HepG2 (cell line): ENCODE data around the gene TXNDC12. TPM values are rescaled to one million over a fixed set of nuclear protein-coding genes. Genes with fewer than 3 reads are reported as not detected.
A peak's percentile ranks its signal among the peaks of the same experiment; 100 is the strongest.

Experiments
- CENPX ChIP-seq: sonication (generic); formaldehyde crosslinking; IDR thresholded peaks from 2 replicates; pipeline ENCODE4 v1.9.0; 2021; ENCODE audit warnings: mild to moderate bottlenecking, missing genetic modification reagents, moderate library complexity
- EZH2 ChIP-seq: conservative IDR thresholded peaks from 2 replicates; pipeline ENCODE4 v1.6.1; 2012; ENCODE audit warnings: mild to moderate bottlenecking, low read depth, low read length, moderate library complexity
- KLF12 ChIP-seq: sonication (generic); formaldehyde crosslinking; IDR thresholded peaks from 2 replicates; pipeline ENCODE4 v1.4.0; 2020; ENCODE audit warnings: missing genetic modification reagents, borderline replicate concordance
- MED1 ChIP-seq: sonication (generic); formaldehyde crosslinking; IDR thresholded peaks from 2 replicates; pipeline ENCODE4 v1.4.0; 2020; ENCODE audit warnings: missing genetic modification reagents
- NONO ChIP-seq, 2 experiments: fragments of 450-650 bp in 1 of 2; sonication (generic) in 1 of 2; formaldehyde crosslinking in 1 of 2; IDR thresholded peaks in 1 of 2; conservative IDR thresholded peaks in 1 of 2; 2 replicates each; pipeline versions ENCODE4 v1.6.1 to v1.8.0; 2017 to 2022; ENCODE audit warnings: mild to moderate bottlenecking in 1 of 2, missing genetic modification reagents in 1 of 2, moderate library complexity in 1 of 2
- SIX4 ChIP-seq: sonication (generic); formaldehyde crosslinking; IDR thresholded peaks from 2 replicates; pipeline ENCODE4 v1.4.0; 2020; ENCODE audit warnings: missing genetic modification reagents
- SP4 ChIP-seq: sonication (generic); formaldehyde crosslinking; IDR thresholded peaks from 2 replicates; pipeline ENCODE4 v1.8.1; 2023; ENCODE audit warnings: mild to moderate bottlenecking, missing genetic modification reagents
- STAT5B ChIP-seq: sonication (generic); formaldehyde crosslinking; IDR thresholded peaks from 2 replicates; pipeline ENCODE4 v1.4.0; 2020; ENCODE audit warnings: missing genetic modification reagents
- ZBTB8A ChIP-seq: sonication (generic); formaldehyde crosslinking; IDR thresholded peaks from 2 replicates; pipeline ENCODE4 v1.4.0; 2020; ENCODE audit warnings: mild to moderate bottlenecking, low read depth, missing genetic modification reagents, borderline replicate concordance
- ZNF468 ChIP-seq: sonication (generic); formaldehyde crosslinking; IDR thresholded peaks from 2 replicates; pipeline ENCODE4 v1.8.0; 2022; ENCODE audit warnings: mild to moderate bottlenecking, moderate library complexity, missing genetic modification reagents
- ZNF549 ChIP-seq: sonication (generic); formaldehyde crosslinking; IDR thresholded peaks from 2 replicates; pipeline ENCODE4 v1.5.0; 2020; ENCODE audit warnings: missing genetic modification reagents
- ZNF550 ChIP-seq: sonication (generic); formaldehyde crosslinking; IDR thresholded peaks from 2 replicates; pipeline ENCODE4 v1.4.0; 2020; ENCODE audit warnings: mild to moderate bottlenecking, missing genetic modification reagents, borderline replicate concordance
- ZNF564 ChIP-seq: sonication (generic); formaldehyde crosslinking; IDR thresholded peaks from 2 replicates; pipeline ENCODE4 v1.8.1; 2023; ENCODE audit warnings: mild to moderate bottlenecking, missing genetic modification reagents
- ZNF619 ChIP-seq: sonication (generic); formaldehyde crosslinking; IDR thresholded peaks from 2 replicates; pipeline ENCODE4 v1.4.0; 2020; ENCODE audit warnings: mild to moderate bottlenecking, missing genetic modification reagents
- ZNF768 ChIP-seq: sonication (generic); formaldehyde crosslinking; IDR thresholded peaks from 2 replicates; pipeline ENCODE4 v1.4.0; 2020; ENCODE audit warnings: missing genetic modification reagents
- ZSCAN31 ChIP-seq: sonication (generic); formaldehyde crosslinking; IDR thresholded peaks from 2 replicates; pipeline ENCODE4 v1.5.0; 2020; ENCODE audit warnings: low read depth, mild to moderate bottlenecking, missing genetic modification reagents
- polyA plus RNA-seq, 8 experiments: library from polyadenylated mRNA; depleted of rRNA in 3 of 8; stranded (reverse) in 7 of 8; unstranded in 1 of 8; fragments of >200 nt; fragmentation: Illumina TruSeq in 4 of 8; extraction: Trizol in 4 of 8; gene quantifications; 2 replicates each; pipeline versions ENCODE4 v1.2.1 to v1.2.3, GENCODE V29; 2011 to 2016; ENCODE audit warnings: low read depth in 4 of 8, missing spikeins in 1 of 8, mixed read lengths in 1 of 8; ENCODE audit not compliant: insufficient read depth in 1 of 8
- total RNA-seq, 5 experiments: library from RNA; depleted of rRNA; stranded (reverse); fragments of >200 nt; fragmentation: Illumina TruSeq; extraction: Trizol; gene quantifications; 2 replicates each; pipeline ENCODE4 v1.2.3, GENCODE V29; 2016; ENCODE audit warnings: low read depth in 1 of 5
- TF ChIP-seq, protein P1 (sequence below): IDR thresholded peaks from 2 replicates; pipeline ENCODE4 v1.6.1; 2016; ENCODE audit warnings: low read depth
- TF ChIP-seq, protein P2 (sequence below): sonication (generic); formaldehyde crosslinking; IDR thresholded peaks from 2 replicates; pipeline ENCODE4 v1.4.0; 2020; ENCODE audit warnings: missing genetic modification reagents
- TF ChIP-seq, protein P3 (sequence below): sonication (generic); formaldehyde crosslinking; IDR thresholded peaks from 2 replicates; pipeline ENCODE4 v1.4.0; 2020; ENCODE audit warnings: missing genetic modification reagents
- TF ChIP-seq, protein P4 (sequence below): IDR thresholded peaks from 2 replicates; pipeline ENCODE4 v1.6.1; 2016; ENCODE audit warnings: mild to moderate bottlenecking

The TXNDC12 gene
- total and polyA plus RNA-seq, 2 of the 13 experiments (the other 11 are each of a cell fraction or from before 2014, with no cell fraction given): 65.6 to 67.2 TPM

DNA sequence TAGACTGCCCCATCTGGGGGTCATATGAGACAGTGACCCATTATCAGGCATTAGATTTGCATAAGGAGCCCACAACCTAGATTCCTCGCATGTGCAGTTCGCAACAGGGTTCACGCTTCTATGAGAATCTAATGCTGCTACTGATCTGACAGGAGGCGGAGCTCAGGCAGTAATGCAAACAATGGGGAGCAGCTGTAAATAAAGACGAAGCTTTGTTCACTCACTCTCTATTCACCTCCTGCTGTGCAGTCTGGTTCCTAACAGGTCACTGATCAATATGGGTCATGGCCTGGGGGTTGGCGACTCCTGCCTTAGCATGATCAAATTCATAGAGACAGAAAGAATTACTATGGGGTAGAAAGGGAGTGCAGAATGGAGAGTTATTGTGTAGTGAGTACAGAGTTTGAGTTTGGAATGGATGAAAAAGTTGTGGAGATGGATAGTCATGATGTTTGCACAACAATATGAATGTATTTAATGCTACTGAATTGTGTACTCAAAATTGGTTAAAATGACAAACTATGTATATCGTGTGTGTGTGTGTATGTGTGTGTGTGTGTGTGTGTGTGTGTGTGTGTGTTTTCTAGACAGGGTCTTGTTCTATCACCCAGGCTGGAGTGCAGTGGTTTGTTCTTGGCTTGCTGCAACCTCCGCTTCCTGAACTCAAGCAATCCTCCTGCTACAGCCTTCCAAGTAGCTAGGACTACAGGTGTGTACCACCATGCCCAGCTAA, 43.3 kb upstream of the TXNDC12 start (continued):
- no peak for TF ChIP-seq ZBTB8A (CRISPR knock-in tag)
- TF ChIP-seq, protein P1, sequence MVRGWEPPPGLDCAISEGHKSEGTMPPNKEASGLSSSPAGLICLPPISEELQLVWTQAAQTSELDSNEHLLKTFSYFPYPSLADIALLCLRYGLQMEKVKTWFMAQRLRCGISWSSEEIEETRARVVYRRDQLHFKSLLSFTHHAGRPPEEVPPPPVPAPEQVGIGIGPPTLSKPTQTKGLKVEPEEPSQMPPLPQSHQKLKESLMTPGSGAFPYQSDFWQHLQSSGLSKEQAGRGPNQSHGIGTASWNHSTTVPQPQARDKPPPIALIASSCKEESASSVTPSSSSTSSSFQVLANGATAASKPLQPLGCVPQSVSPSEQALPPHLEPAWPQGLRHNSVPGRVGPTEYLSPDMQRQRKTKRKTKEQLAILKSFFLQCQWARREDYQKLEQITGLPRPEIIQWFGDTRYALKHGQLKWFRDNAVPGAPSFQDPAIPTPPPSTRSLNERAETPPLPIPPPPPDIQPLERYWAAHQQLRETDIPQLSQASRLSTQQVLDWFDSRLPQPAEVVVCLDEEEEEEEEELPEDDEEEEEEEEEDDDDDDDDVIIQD: 0 out of 2 replicates have a peak, but pooled peaks have one; percentile 26
- TF ChIP-seq SIX4: peak; percentile 54; the same call in 1 of the 2 replicates
- no peak for TF ChIP-seq ZNF550 (CRISPR knock-in tag)
- no peak for TF ChIP-seq ZNF468 (CRISPR knock-in tag)
- peak; percentile 48 for TF ChIP-seq MED1
- no peak for TF ChIP-seq SP4 (CRISPR knock-in tag)
- TF ChIP-seq ZNF549 (CRISPR knock-in tag): peak; percentile 77; the same call in 1 of the 2 replicates
- TF ChIP-seq, protein P2, sequence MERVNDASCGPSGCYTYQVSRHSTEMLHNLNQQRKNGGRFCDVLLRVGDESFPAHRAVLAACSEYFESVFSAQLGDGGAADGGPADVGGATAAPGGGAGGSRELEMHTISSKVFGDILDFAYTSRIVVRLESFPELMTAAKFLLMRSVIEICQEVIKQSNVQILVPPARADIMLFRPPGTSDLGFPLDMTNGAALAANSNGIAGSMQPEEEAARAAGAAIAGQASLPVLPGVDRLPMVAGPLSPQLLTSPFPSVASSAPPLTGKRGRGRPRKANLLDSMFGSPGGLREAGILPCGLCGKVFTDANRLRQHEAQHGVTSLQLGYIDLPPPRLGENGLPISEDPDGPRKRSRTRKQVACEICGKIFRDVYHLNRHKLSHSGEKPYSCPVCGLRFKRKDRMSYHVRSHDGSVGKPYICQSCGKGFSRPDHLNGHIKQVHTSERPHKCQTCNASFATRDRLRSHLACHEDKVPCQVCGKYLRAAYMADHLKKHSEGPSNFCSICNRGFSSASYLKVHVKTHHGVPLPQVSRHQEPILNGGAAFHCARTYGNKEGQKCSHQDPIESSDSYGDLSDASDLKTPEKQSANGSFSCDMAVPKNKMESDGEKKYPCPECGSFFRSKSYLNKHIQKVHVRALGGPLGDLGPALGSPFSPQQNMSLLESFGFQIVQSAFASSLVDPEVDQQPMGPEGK (CRISPR knock-in tag): peak; percentile 55
- TF ChIP-seq ZSCAN31 (CRISPR knock-in tag): no peak
- no peak for TF ChIP-seq CENPX (CRISPR knock-in tag)
- no peak for TF ChIP-seq NONO (IDR thresholded peaks at IDR 0.05)
- TF ChIP-seq NONO (CRISPR knock-in tag; conservative IDR thresholded peaks at IDR 0.05): no peak
- no peak for TF ChIP-seq ZNF619 (CRISPR knock-in tag)
- no peak for TF ChIP-seq ZNF768 (CRISPR knock-in tag)
- TF ChIP-seq STAT5B (CRISPR knock-in tag): no peak
- no peak for TF ChIP-seq EZH2
- no peak for TF ChIP-seq ZNF564
- TF ChIP-seq, protein P3, sequence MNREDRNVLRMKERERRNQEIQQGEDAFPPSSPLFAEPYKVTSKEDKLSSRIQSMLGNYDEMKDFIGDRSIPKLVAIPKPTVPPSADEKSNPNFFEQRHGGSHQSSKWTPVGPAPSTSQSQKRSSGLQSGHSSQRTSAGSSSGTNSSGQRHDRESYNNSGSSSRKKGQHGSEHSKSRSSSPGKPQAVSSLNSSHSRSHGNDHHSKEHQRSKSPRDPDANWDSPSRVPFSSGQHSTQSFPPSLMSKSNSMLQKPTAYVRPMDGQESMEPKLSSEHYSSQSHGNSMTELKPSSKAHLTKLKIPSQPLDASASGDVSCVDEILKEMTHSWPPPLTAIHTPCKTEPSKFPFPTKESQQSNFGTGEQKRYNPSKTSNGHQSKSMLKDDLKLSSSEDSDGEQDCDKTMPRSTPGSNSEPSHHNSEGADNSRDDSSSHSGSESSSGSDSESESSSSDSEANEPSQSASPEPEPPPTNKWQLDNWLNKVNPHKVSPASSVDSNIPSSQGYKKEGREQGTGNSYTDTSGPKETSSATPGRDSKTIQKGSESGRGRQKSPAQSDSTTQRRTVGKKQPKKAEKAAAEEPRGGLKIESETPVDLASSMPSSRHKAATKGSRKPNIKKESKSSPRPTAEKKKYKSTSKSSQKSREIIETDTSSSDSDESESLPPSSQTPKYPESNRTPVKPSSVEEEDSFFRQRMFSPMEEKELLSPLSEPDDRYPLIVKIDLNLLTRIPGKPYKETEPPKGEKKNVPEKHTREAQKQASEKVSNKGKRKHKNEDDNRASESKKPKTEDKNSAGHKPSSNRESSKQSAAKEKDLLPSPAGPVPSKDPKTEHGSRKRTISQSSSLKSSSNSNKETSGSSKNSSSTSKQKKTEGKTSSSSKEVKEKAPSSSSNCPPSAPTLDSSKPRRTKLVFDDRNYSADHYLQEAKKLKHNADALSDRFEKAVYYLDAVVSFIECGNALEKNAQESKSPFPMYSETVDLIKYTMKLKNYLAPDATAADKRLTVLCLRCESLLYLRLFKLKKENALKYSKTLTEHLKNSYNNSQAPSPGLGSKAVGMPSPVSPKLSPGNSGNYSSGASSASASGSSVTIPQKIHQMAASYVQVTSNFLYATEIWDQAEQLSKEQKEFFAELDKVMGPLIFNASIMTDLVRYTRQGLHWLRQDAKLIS (CRISPR knock-in tag): no peak
- TF ChIP-seq, protein P4, sequence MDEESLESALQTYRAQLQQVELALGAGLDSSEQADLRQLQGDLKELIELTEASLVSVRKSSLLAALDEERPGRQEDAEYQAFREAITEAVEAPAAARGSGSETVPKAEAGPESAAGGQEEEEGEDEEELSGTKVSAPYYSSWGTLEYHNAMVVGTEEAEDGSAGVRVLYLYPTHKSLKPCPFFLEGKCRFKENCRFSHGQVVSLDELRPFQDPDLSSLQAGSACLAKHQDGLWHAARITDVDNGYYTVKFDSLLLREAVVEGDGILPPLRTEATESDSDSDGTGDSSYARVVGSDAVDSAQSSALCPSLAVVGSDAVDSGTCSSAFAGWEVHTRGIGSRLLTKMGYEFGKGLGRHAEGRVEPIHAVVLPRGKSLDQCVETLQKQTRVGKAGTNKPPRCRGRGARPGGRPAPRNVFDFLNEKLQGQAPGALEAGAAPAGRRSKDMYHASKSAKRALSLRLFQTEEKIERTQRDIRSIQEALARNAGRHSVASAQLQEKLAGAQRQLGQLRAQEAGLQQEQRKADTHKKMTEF (CRISPR knock-in tag): peak; percentile 80
- TF ChIP-seq KLF12 (CRISPR knock-in tag): no peak
